ENCODE measurements around the gene CDK11B.
"Not testable (repeated sequence)": the region's sequence is repeated elsewhere in the genome, so short reads cannot be mapped to it uniquely, and the experiment has no call there.

CDK11B gene

GRCh38 chr1:1665815-1666251 lies 7.0 kb upstream of the CDK11B start:
- Histone ChIP-seq H3K4me3 (ENCODE audit: low read length) (no peak overlapping the region), H3K9ac (ENCODE audit: low read length) (no peak overlapping the region), H3K36me3 (ENCODE audit: control insufficient read depth, low read depth, low read length) (peaks cover 13% of the 10 kb centered on the region), H3K4me1 (ENCODE audit: control insufficient read depth, low read depth, low read length) (no peaks in the 10 kb centered on the region), H3K9me3 (ENCODE audit: control insufficient read depth, low read depth, low read length) (no peaks in the 10 kb centered on the region), H3K27me3 (ENCODE audit: control insufficient read depth, insufficient read depth, low read length) (no peaks in the 10 kb centered on the region), H3K27ac (ENCODE audit: low read length) (no peak overlapping the region)

- H3K36me3 ChIP-seq (ENCODE audit: control insufficient read depth, low read depth, low read length), result peaks cover 13% of the 10 kb centered on the region
- no peaks in the 10 kb centered on the region for H3K27me3 ChIP-seq (ENCODE audit: control insufficient read depth, insufficient read depth, low read length)
- no peak overlapping the region for H3K27ac ChIP-seq (ENCODE audit: low read length)
- no peak overlapping the region for H3K9ac ChIP-seq (ENCODE audit: low read length)
- no peaks in the 10 kb centered on the region for H3K9me3 ChIP-seq (ENCODE audit: control insufficient read depth, low read depth, low read length)
- H3K4me1 ChIP-seq (ENCODE audit: control insufficient read depth, low read depth, low read length), result no peaks in the 10 kb centered on the region
- no peak overlapping the region for H3K4me3 ChIP-seq (ENCODE audit: low read length)
Measured at GRCh38 chr1:1664941-1665814, 6.4 kb upstream of the CDK11B start.

GRCh38 chr1:1664318-1664717 lies 5.5 kb upstream of the CDK11B start:
- H3K27me3 ChIP-seq (ENCODE audit: control insufficient read depth, insufficient read depth, low read length); H3K4me1 ChIP-seq (ENCODE audit: control insufficient read depth, low read depth, low read length); H3K4me3 ChIP-seq (ENCODE audit: low read length); H3K9ac ChIP-seq (ENCODE audit: low read length); H3K27ac ChIP-seq (ENCODE audit: low read length); H3K36me3 ChIP-seq (ENCODE audit: control insufficient read depth, low read depth, low read length); H3K9me3 ChIP-seq (ENCODE audit: control insufficient read depth, low read depth, low read length): not testable (repeated sequence)

- not testable (repeated sequence) for H3K27me3 ChIP-seq (ENCODE audit: control insufficient read depth, insufficient read depth, low read length); H3K27ac ChIP-seq (ENCODE audit: low read length); H3K9me3 ChIP-seq (ENCODE audit: control insufficient read depth, low read depth, low read length); H3K9ac ChIP-seq (ENCODE audit: low read length); H3K4me3 ChIP-seq (ENCODE audit: low read length); H3K36me3 ChIP-seq (ENCODE audit: control insufficient read depth, low read depth, low read length); H3K4me1 ChIP-seq (ENCODE audit: control insufficient read depth, low read depth, low read length)
Measured at GRCh38 chr1:1662830-1663560, 4.2 kb upstream of the CDK11B start.

GRCh38 chr1:1662392-1662791 lies 3.6 kb upstream of the CDK11B start:
- not testable (repeated sequence) for H3K9me3 ChIP-seq (ENCODE audit: control insufficient read depth, low read depth, low read length); H3K27me3 ChIP-seq (ENCODE audit: control insufficient read depth, insufficient read depth, low read length); H3K4me1 ChIP-seq (ENCODE audit: control insufficient read depth, low read depth, low read length); H3K27ac ChIP-seq (ENCODE audit: low read length); H3K4me3 ChIP-seq (ENCODE audit: low read length); H3K9ac ChIP-seq (ENCODE audit: low read length); H3K36me3 ChIP-seq (ENCODE audit: control insufficient read depth, low read depth, low read length)

- H3K4me1 ChIP-seq (ENCODE audit: control insufficient read depth, low read depth, low read length); H3K27ac ChIP-seq (ENCODE audit: low read length); H3K4me3 ChIP-seq (ENCODE audit: low read length); H3K9me3 ChIP-seq (ENCODE audit: control insufficient read depth, low read depth, low read length); H3K9ac ChIP-seq (ENCODE audit: low read length); H3K27me3 ChIP-seq (ENCODE audit: control insufficient read depth, insufficient read depth, low read length): not testable (repeated sequence)
- peaks cover 26% of the 10 kb centered on the region for H3K36me3 ChIP-seq (ENCODE audit: control insufficient read depth, low read depth, low read length)
Measured at GRCh38 chr1:1648265-1648664, 10.5 kb downstream of the CDK11B start.

DNA sequence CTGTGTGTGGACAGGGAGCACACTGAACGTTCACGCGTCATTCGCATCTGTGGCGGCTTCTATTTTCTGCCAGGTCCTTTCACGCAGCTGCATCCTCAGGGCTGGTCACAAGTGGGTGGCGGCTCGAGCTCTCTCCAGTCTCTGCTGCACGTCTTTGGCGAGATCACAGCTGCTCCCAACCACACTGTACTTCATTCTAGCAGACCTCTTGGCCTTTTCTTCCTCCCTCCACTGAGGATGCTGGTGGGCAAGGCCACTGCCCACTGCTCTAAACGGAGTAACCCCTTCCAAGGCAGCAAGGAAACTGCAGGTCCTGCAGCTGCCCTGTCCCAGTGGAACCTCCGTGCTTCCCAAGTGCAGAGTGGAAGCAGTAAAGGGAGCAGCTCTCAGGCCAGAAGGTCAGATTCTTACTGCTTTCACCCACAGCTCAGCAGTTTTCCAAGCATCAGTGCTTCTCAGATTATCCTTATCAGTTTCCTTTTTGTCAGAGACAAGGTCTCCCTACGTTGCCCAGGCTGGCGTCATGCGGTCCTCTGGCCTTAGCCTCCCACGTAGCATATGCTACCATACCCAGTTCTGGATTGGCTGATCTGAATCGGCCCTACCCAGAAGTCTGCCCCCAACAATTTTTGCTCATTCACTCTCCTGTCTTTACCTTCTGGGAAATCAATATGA lies 11.1 kb downstream of the CDK11B start:
- not testable (repeated sequence) for H3K4me1 ChIP-seq (ENCODE audit: control insufficient read depth, low read depth, low read length); H3K27me3 ChIP-seq (ENCODE audit: control insufficient read depth, insufficient read depth, low read length); H3K4me3 ChIP-seq (ENCODE audit: low read length); H3K27ac ChIP-seq (ENCODE audit: low read length); H3K9me3 ChIP-seq (ENCODE audit: control insufficient read depth, low read depth, low read length); H3K9ac ChIP-seq (ENCODE audit: low read length)
- H3K36me3 ChIP-seq (ENCODE audit: control insufficient read depth, low read depth, low read length), result peaks cover 26% of the 10 kb centered on the region

- H3K27ac ChIP-seq (ENCODE audit: low read length); H3K4me1 ChIP-seq (ENCODE audit: control insufficient read depth, low read depth, low read length); H3K27me3 ChIP-seq (ENCODE audit: control insufficient read depth, insufficient read depth, low read length); H3K9ac ChIP-seq (ENCODE audit: low read length); H3K4me3 ChIP-seq (ENCODE audit: low read length); H3K9me3 ChIP-seq (ENCODE audit: control insufficient read depth, low read depth, low read length): not testable (repeated sequence)
- H3K36me3 ChIP-seq (ENCODE audit: control insufficient read depth, low read depth, low read length), result peaks cover 16% of the 10 kb centered on the region
Measured at GRCh38 chr1:1646326-1646725, 12.5 kb downstream of the CDK11B start.

GRCh38 chr1:1640711-1641461 lies 17.9 kb downstream of the CDK11B start:
- not testable (repeated sequence) for H3K4me1 ChIP-seq (ENCODE audit: control insufficient read depth, low read depth, low read length); H3K27me3 ChIP-seq (ENCODE audit: control insufficient read depth, insufficient read depth, low read length); H3K27ac ChIP-seq (ENCODE audit: low read length); H3K9me3 ChIP-seq (ENCODE audit: control insufficient read depth, low read depth, low read length); H3K4me3 ChIP-seq (ENCODE audit: low read length); H3K9ac ChIP-seq (ENCODE audit: low read length)
- peaks cover 11% of the 10 kb centered on the region for H3K36me3 ChIP-seq (ENCODE audit: control insufficient read depth, low read depth, low read length)

DNA sequence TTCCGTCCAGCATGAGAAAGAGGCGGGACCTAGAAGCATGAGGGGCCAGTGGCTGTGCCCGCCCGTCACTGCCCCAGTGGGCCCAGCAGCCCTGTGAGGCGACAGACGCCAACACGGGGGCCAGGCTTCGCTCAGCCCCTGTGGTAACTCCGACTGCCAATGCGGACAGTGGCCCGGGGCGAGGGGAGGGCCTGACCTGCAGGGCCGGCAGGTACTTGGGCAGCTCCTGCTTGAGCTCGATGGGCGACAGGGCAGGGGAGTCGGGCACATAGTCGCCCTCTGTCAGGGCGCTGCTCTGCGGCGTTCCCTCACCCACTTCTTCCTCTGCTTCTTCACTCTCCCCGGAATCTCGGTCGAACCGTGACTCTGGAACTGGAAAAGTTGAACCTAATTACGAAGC lies 18.7 kb downstream of the CDK11B start:
- H3K9ac ChIP-seq (ENCODE audit: low read length); H3K27ac ChIP-seq (ENCODE audit: low read length); H3K4me3 ChIP-seq (ENCODE audit: low read length); H3K9me3 ChIP-seq (ENCODE audit: control insufficient read depth, low read depth, low read length); H3K4me1 ChIP-seq (ENCODE audit: control insufficient read depth, low read depth, low read length); H3K27me3 ChIP-seq (ENCODE audit: control insufficient read depth, insufficient read depth, low read length): not testable (repeated sequence)
- peaks cover 11% of the 10 kb centered on the region for H3K36me3 ChIP-seq (ENCODE audit: control insufficient read depth, low read depth, low read length)

- H3K9me3 ChIP-seq (ENCODE audit: control insufficient read depth, low read depth, low read length); H3K27ac ChIP-seq (ENCODE audit: low read length); H3K4me1 ChIP-seq (ENCODE audit: control insufficient read depth, low read depth, low read length); H3K4me3 ChIP-seq (ENCODE audit: low read length); H3K27me3 ChIP-seq (ENCODE audit: control insufficient read depth, insufficient read depth, low read length); H3K9ac ChIP-seq (ENCODE audit: low read length): not testable (repeated sequence)
- peaks cover 11% of the 10 kb centered on the region for H3K36me3 ChIP-seq (ENCODE audit: control insufficient read depth, low read depth, low read length)
Measured at GRCh38 chr1:1639368-1639767, 19.4 kb downstream of the CDK11B start.

All from iPS-18a (cell line).